ENCODE measurements around the gene HOXD3.

Gene HOXD3

GRCh38 chr2:176147800-176148496 lies 9.2 kb upstream of the HOXD3 start:
- no peak for TF ChIP-seq CTCF (IDR thresholded peaks at IDR 0.05; ENCODE audit: insufficient read depth, low read depth, low read length, missing control alignments)
- no peak overlapping the region for H3K4me3 ChIP-seq (ENCODE audit: low read length)
- DNase-seq (ENCODE audit: low read depth) = no peak

- no peak overlapping the region for H3K4me3 ChIP-seq (ENCODE audit: low read length)
- no peak for TF ChIP-seq CTCF (IDR thresholded peaks at IDR 0.05; ENCODE audit: insufficient read depth, low read depth, low read length, missing control alignments)
- DNase-seq (ENCODE audit: low read depth) = no peak
Observed at GRCh38 chr2:176148751-176149421, 8.2 kb upstream of the HOXD3 start.

- no peak overlapping the region for H3K4me3 ChIP-seq (ENCODE audit: low read length)
- TF ChIP-seq CTCF (IDR thresholded peaks at IDR 0.05; ENCODE audit: insufficient read depth, low read depth, low read length, missing control alignments) = no peak
- DNase-seq (ENCODE audit: low read depth) = no peak
Observed at GRCh38 chr2:176149481-176149938, 7.6 kb upstream of the HOXD3 start.

- H3K4me3 ChIP-seq (ENCODE audit: low read length) = no peak overlapping the region
- no peak for TF ChIP-seq CTCF (IDR thresholded peaks at IDR 0.05; ENCODE audit: insufficient read depth, low read depth, low read length, missing control alignments)
- DNase-seq (ENCODE audit: low read depth) = no peak
Observed at GRCh38 chr2:176149939-176150583, 7.0 kb upstream of the HOXD3 start.

- DNase-seq (ENCODE audit: low read depth) = no peak
- TF ChIP-seq CTCF (IDR thresholded peaks at IDR 0.05; ENCODE audit: insufficient read depth, low read depth, low read length, missing control alignments) = no peak
- H3K4me3 ChIP-seq (ENCODE audit: low read length) = no peak overlapping the region
Observed at GRCh38 chr2:176150584-176151441, 6.3 kb upstream of the HOXD3 start.

- TF ChIP-seq CTCF (IDR thresholded peaks at IDR 0.05; ENCODE audit: insufficient read depth, low read depth, low read length, missing control alignments) = no peak
- DNase-seq (ENCODE audit: low read depth) = no peak
- no peak within 1 kb of the TSS for H3K4me3 ChIP-seq (ENCODE audit: low read length)
Observed at GRCh38 chr2:176151442-176152287, 5.4 kb upstream of the HOXD3 start, which contains the start of gene HOXD4. Gene HOXD4 (plus strand): TSS chr2:176151550. CDS start chr2:176151634, 84 bp downstream.
